ELR (cell line): ENCODE data around the gene TTC6.
"Not testable (repeated sequence)": the region's sequence is repeated elsewhere in the genome, so short reads cannot be mapped to it uniquely, and the experiment has no call there.

Experiments used
- DNase-seq: peaks from one replicate; pipeline ENCODE4 v3.0.0-alpha.2; 2015; ENCODE audit warnings: low read depth

Gene TTC6, protein sequence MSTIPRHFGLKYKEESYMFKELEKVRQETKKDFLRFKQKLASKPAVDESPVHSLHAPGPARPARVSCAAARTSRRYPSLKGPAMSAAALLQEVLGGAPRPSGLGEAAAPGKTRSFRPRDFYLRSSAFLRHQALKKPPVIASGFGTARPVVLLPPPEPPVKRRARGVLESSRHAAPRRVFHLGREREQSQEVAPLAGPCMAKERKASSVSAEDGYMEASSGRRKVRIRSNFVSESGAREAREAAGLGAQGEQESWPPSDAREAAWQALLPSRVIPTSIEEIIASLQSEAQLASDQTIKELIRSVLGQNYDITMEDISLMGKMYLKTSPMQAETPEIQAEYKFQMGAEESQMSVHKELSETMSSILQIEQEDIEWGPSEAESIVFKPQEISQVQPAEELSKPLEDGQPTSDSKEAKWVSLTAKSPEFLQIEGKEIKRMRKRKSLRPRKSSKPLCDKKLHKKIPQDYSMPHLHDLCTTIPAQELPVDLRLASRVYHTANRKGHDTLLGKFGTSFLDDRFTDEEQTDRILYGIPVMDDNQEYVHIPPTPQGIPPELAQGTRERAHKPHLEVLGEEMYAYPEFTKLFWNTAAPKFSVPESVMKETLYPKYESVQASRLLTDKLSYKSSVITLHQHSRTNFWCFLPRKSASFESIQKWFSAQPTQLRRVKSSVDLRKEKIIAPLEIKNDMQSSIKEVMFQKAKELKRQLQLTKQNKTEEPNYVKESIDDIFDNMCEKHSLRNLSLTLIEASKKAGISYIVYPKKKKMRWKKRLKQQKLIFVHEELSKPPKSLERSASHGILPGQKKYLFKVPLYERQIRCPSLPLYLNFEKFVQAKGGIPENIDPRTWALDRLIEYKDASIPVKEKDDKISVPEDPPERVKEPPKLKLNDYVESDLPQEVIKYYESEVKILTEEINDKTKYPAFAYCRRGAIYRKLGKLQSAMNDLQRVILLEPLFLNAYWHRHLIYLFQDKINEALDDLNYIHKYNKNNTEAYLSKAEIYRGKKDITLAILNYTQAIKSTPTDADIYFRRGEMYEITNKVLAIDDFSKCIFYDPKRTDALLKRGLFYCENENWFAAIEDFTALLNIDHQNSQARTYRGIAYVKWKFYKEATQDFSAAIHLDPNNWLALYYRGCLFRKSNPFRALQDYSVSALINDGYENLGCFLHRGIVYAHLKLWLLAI (N-terminal part only)

GRCh38 chr14:37594971-37595808 lies at the start of gene TTC6, which contains the start of gene FOXA1:
TTC6 (plus strand) TSS chr14:37595629; CDS start chr14:37622065, 26,436 bp downstream.
FOXA1 (minus strand) TSS chr14:37595249; CDS start chr14:37594972, 277 bp downstream.
- peak; percentile 45 for DNase-seq

DNA sequence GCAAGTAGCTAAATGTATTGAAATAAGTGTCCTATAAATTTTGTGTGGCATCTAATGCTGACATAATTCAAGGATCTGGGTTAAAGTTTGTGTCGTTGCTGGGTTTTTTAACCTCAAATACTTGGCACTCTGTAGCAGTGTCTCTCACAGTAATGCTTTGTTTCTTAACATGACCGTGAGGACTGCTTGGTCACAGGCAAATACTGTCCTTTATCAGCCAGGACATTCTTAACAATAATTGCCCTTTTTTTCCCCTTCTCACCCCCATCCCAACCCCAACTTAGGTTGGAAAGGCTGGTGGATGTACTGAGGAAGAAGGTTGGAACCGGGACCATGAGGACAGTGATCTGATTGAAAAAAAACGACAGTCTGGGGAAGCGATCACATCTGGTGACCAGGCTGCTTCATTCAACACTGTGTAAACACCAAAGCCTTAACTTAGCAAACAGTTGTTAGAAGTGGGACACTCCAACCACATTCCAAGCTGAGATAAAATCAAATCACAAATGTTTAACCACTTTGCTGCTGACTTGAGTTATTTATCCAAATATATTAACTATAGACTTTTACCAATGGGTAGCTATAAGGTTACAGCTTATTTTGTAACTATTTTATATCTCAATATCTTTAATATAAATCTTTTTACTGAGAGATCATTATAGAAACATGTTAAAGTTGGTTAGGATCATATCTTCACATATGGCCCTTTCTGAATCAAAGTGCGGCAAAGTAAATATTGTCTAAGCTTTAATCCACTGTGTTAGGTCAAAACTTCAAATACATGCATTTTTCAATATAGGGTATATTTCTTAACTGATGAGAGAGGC lies 48.6 kb upstream of the TTC6 start:
- DNase-seq = no peak

DNA sequence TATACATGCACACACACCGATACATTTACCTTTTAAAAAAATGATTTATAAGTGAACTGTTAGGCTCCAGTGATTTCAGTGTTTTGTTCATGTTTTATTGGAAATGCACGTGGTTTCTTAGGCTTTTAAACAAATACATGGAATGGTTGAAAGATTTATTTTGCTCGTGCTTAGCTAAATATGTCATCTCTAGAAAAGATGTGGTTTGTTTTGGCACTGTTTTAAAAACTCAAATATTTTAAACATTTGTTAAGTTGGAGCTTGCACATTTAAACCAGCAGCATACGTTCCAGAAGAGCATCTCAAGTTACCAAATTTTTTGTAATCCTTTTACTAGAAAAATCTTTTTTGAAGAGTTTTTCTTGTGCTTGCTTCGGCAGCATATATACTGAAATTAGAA lies 44.9 kb upstream of the TTC6 start:
- DNase-seq = no peak

DNA sequence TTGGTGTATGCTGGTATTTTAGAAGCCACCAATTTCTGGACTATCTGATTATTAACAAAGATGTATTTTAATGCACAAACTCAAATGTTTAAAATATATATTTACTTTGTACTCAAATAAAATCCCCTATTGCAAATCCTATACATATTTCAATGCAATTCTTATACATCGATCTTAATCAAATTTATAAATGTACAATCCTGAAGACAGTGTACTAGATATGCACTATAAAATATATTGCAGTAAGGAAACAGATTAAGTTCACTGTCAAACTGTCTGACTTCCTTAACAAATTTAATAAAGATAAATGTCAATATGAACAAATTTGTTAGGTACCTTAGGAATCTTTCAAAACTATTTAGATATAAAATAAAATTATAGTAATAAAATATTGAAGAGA lies 44.3 kb upstream of the TTC6 start:
- no peak for DNase-seq

DNA sequence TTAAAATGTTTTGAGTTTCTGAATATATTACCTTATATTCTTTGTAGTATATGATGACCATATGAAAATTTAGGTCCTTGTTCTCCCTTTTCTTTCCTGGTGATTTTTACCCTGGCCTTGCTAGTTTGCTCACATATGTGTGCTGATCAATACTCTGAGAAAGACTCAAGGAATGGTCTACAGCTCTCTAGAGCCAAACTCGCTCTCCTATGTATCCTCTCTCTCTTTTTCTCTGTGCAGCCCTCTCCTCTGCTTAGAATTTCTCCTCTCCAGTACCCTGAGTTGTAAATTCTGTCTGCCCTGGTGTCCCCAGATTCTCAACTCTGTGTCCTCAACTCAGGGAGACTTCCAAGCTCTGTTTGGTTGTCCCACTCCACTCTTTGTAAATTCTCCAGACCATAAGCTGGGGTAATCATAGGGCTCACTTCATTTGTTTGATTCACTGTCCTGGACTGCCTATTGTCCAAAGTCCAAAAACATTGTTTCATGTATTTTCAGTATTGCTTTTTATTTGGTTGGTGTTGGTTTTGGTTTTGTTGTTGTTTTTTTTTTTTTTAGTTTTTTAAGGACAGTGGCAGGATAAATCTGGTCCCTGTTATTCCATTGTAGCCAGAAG lies 41.4 kb upstream of the TTC6 start:
- no peak for DNase-seq

DNA sequence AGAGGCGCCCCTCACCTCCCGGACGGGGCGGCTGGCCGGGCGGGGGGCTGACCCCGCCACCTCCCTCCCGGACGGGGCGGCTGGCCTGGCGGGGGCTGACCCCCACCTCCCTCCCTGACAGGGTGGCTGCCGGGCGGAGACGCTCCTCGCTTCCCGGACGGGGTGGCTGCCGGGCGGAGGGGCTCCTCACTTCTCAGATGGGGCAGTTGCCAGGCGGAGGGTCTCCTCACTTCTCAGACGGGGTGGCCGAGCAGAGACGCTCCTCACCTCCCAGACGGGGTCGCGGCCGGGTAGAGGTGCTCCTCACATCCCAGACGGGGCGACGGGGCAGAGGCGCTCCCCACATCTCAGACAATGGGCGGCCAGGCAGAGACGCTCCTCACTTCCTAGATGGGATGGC lies 39.8 kb upstream of the TTC6 start:
- DNase-seq = not testable (repeated sequence)

DNA sequence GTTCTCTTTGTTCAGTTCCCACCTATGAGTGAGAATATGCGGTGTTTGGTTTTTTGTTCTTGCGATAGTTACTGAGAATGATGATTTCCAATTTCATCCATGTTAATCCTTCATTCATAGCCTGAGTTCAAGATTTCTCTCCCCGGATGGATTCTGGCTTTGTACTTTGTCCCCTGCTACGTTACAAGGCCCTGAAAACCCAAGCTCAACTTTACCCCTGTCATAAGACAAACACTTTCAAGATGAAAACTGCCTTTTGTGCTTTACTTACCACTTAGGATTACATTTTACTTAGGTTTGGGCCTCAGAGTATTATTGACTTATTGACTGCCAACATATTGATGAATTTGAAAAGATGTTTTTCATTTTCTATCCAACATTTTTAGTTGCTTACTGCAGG lies 36.7 kb upstream of the TTC6 start:
- no peak for DNase-seq

- peak; percentile 5 for DNase-seq
Observed at GRCh38 chr14:37559386-37559785, 36.0 kb upstream of the TTC6 start.

DNA sequence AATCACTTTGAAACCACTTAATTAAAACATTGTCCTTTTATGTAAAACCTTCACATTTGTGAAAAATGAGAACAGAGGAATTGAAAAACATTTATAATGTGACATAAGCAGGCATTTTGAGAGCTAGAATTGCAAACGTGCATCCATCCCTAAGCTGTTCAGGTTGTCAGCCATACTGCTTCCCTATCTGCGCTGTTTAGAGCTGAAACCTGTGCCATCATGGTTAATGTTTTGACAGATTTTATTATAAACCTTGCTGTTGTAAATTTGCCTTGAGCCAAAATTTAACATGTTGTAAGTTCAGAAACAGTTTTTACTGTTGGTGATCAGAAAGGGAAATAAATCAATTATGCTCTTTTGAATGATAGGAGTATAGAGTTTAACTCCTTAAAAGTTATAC lies 32.2 kb upstream of the TTC6 start:
- DNase-seq = no peak

DNA sequence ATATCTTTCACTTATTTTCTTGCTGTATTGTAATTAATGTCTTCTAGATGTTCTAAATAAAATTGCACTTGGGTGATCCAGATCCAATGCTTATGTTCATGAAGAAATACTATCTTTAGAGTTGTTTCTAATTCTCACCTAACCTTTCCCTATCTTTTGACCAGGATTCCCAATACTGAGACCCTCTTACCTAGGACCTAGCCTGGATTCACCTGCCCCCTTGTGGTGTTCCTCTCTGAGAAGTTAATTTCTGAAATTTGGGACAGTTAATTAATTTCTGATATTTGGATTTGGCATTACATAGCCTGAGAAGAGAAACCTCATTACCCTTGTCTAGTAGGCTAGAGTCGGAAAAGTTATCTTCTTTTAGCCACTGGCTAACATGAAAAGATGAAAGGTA lies 29.9 kb upstream of the TTC6 start:
- no peak for DNase-seq

- DNase-seq = no peak
Observed at GRCh38 chr14:37566811-37567371, 28.5 kb upstream of the TTC6 start.

- no peak for DNase-seq
Observed at GRCh38 chr14:37569729-37570128, 25.7 kb upstream of the TTC6 start.

- DNase-seq = no peak
Observed at GRCh38 chr14:37571391-37571790, 24.0 kb upstream of the TTC6 start.

DNA sequence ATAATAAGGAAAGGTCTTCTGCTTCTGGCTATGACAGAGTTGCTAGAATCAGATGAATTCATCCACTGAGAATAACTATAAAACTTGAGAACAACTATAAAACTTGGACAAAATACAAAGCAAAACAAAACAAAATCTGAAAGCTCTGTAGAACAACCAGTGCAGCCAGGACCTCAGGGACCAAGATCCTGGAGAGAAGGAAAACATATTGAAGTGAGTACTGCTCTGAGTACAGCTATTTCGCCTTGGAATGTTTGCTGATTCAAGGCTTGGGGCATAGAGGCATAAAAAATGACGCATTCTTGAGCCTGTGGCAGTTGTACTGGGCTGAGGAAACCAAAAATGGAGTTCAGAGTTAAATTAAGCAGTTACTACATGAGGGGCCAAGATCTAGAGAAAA lies 22.1 kb upstream of the TTC6 start:
- peak; percentile 43 for DNase-seq

- no peak for DNase-seq
Observed at GRCh38 chr14:37579274-37579673, 16.2 kb upstream of the TTC6 start.

DNA sequence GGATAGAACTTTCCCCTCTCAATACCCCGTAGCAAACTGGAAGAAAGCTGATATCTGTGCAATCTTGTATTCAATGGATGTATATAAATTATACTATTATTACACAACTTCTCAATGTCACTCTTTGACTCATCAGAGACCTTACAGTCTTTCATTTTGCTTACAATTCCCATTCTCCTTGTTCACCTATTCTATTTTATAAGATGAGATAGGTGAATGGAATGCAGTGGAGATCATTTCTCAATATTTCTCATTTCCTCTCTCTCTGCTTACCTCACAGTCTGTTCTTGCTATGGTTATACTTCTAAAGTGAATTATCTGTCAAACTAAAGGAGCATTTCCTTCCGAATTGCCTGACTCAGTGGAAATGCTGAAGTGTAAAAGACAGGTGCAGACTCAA lies 15.3 kb upstream of the TTC6 start:
- DNase-seq = peak; percentile 74

DNA sequence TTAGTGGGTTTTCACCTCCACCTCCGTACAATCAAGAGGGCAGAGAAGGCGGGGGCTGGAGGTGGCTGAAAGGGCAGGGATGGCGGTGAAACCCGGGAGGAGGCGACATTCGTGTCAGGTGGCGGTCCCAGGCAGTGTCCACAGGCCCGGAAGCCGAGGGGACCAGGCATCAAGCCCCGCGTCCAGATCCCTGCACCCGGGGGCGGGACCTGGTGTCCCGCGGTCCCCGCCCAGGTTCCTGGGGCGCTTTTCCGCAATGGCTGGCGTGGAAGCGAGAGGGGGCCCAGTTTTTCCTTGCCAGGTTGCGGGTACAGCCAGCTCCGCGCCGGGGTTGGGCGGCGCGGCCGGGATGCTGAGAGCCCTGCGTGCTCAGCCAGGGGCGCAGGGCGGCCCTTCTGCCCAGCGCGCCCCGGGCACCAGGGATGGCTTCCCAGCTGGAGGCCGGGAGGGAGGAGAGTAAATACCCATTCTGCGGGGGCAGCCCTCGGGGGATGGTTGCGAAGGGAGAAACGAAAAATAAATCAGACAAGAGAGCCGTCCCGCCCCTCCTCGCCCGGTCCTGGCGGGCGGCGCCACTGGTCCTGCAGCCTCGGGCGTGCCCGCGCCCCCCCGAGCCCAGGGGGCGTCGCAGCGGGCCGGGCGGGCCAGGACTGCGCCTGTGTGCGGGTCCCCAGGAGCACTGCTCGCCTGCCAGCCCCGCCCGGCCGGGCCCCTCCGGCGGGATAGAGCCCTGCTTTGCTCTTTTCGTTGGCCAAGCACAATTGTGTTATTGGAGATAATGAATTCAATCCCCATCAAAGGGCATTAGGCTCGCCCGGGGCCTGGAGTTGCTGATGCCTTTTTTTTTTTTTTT lies 11.8 kb upstream of the TTC6 start:
- DNase-seq = no peak

DNA sequence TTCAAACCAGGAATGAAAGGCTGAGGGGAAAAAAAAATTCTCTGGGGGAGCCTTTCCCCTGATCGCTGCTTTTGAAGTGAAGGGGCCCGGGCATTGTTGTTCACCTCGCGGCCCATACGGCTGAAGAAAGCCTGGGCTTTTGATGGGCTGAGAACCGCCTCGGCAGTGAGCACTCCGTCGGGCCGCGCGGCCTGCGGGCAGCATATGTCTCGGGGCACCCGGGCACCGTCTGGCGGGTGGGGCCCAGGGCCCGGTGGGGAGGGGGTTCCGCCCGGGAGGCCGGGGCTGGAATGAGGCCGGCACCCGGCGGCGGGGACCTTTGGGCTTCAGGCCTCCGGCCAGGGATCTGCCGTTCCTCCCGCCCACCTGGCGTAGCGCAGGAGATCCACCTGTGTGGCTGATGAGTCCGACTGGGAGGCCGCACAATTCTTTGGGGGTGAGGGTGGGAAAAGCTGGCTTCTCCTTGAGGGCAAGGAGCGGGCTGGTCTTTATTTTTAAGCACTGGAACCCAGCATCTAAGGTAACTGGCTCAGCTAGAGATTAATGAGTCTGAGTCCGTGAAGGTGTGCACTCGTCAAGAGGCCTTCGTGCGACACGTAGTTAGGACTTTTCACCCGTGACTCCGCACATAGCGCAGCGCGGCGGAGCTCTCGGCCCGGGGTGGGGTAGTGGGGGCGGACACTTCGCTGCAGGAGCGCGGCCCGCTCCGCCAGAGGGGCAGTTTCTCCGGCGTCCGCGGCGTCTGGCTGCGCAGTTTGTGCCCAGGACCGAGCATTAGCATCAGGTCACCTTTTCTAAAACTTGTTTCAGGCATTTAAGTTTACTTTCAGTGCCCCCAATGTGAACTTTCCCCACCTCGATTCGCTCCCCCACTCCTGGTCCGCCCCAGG lies 11.0 kb upstream of the TTC6 start:
- no peak for DNase-seq
